ENCODE results near the gene SDK2.

- TF ChIP-seq POLR2A (IDR thresholded peaks at IDR 0.05) (no peak), CTCF (IDR thresholded peaks at IDR 0.05) (no peak)
Measured at GRCh38 chr17:73622381-73622780, 21.9 kb downstream of the SDK2 start.

Measured in Peyer's patch (tissue), 4 donors.